Stimulated activated CD4-positive, alpha-beta T cell treated with anti-CD3 and anti-CD28 coated beads, Interleukin-1b, Interleukin-23, amount 100 ng/mL, for 24 hours (primary cell): ENCODE data around the gene SP1.
"Not testable (repeated sequence)": the region's sequence is repeated elsewhere in the genome, so short reads cannot be mapped to it uniquely, and the experiment has no call there.

Experiments used
- DNase-seq, 4 experiments: peaks; one replicate each; pipeline ENCODE4 v3.0.0-alpha.2; 2020; ENCODE audit warnings: low read depth in 4 of 4, low spot score in 1 of 4

Gene SP1

DNA sequence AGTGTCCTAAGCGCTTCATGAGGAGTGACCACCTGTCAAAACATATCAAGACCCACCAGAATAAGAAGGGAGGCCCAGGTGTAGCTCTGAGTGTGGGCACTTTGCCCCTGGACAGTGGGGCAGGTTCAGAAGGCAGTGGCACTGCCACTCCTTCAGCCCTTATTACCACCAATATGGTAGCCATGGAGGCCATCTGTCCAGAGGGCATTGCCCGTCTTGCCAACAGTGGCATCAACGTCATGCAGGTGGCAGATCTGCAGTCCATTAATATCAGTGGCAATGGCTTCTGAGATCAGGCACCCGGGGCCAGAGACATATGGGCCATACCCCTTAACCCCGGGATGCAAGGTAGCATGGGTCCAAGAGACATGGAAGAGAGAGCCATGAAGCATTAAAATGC is 31.0 kb downstream of the SP1 start:
- no peak for DNase-seq

DNA sequence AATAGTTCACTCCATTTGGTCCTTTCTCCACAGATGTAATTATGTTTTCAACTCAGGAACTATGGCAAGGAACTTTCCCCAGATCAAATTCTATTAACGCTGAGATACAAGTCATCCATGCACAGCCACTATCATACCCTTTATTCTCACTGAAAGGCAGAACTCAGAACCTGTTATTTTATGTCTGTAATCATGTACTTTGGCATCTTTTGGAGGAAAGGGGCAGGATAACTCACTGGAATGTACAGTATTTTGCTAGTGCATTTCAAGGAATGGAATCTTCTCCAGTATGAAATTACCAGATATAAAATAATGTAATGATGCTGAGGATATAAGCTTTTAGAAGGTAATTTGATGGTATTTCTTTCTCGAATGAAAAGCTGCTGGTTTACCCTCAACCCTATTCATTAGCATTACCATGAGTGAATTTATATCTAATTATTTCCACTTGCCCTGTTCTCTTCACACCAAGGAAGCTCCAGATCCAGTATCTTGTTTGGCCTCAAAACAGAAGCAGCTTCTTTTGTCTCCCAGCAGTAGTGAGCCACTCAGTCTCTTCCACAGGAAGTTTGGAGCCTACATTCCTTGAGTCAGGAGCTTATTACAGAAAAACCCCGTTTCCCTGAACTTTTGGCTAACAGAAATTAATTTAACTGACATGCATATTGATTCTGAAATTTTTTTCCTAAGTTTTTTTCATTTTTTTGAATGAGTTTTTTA is 33.7 kb downstream of the SP1 start:
- no peak for DNase-seq

DNA sequence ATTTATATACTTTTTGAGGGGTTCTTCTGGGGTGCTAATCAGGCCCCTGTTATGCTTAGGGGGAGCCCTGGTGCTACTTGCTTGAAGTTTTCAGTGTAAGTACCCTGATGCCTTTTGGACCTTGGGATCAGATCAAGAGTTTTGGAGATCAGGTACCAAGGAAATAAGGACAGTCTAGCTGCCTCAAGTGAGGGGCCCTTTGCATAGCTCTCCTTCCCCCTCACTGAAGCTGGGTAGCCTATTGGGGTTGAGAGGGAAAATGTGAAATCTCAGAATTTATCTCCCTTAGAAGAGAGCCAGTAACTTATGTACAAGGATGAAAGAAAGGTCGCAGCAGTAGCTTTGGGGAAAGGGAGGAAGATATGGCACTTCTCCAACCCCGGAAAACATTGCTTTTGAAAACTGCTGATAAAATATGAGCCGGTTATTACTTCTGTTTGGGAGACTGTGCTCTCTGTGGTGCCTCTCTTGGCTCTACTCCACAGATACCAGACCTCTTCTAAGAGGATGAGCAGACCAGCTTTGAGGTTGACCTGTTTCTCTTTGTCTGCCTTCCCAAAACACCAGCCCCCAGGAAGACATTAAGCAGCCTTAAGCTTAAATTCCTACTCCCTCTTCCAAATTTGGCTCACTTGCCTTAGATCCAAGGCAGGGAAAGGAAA is 34.9 kb downstream of the SP1 start:
- DNase-seq: no peak

DNA sequence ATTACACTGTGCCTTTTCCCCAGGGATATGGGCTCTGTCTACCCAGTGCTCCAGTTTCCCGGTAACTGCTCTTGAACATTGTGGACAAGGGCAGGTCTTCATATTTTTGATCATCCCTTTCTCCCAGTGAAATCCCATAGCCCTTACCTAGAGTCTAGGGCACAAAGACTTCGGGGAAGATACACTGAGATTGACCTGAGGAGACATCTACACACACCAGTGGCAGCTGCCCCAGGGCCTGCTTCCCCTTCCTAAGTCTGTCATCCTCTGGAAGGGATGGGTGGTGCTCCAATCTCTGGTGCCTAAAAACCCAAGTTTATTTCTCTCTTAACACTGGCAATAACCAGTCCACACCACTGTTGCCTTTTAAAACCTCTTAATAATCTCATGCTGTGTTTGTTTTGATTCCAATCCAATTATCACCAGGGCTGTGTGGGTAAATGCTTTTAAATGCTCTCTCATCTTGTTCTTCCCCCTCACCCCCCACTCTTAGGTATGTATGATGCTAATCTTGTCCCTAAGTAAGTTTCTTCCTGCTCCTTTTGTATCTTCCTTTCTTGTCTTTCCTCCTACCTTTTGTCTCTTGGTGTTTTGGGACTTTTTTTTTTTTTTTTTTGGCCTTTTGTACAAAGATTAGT is 35.9 kb downstream of the SP1 start:
- DNase-seq: not testable (repeated sequence)

DNA sequence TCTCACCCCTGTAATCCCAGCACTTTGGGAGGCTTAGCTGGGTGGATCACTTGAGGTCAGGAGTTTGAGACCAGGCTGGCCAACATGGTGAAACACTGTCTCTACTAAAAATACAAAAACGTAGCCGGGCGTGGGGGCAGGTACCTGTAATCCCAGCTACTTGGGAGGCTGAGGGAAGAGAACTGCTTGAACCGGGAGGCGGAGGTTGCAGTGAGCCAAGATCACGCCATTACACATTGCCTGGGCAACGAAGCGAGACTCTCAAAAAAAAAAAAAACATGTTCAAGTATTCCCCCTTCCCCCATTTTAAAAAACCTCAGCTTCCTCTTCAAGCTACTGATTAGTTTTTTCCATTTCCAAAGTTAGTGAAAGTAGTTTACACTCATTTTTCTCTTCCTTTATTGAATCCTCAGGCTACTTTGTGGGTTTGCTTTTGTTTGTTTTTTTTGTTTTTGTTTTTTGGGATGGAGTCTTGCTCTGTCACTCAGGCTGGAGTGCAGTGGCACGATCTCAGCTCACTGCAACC is 37.4 kb downstream of the SP1 start:
- DNase-seq: not testable (repeated sequence)

DNA sequence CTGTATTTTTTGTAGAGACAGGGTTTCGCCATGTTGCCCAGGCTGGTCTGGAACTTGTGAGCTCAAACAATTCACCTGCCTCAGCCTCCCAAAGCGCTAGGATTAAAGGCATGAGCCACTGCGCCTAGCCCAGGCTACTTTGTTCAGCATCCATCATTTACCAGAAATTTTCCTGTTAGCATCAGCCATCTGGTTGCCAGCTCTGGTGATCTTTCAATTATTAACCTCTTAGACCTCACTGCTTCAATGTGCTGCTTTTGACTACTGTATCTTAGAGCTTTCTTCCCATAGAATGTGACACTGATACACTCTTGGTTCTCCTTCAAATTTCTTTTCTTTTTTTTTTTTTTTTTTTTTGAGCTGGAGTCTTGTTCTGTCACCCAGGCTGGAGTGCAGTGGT is 38.2 kb downstream of the SP1 start:
- no peak for DNase-seq

DNA sequence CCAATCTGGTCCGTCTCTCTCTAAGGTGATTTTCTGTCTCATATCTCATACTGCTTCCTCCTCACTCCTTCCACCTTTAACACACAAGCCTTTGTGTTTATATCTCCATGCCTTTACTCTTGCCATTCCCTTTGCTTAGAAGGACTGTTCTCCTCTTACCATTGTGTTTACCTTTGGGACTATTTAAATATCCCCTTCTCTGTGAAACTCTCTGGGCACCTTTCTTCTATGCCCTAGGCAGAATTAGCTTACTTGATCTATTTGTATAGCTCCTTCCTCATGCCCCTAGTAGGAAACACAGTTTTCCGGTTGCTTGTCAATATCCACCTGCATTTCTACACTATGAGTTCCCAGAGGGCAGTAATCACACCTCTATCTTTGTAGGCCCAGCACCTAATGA is 39.8 kb downstream of the SP1 start:
- no peak for DNase-seq

DNA sequence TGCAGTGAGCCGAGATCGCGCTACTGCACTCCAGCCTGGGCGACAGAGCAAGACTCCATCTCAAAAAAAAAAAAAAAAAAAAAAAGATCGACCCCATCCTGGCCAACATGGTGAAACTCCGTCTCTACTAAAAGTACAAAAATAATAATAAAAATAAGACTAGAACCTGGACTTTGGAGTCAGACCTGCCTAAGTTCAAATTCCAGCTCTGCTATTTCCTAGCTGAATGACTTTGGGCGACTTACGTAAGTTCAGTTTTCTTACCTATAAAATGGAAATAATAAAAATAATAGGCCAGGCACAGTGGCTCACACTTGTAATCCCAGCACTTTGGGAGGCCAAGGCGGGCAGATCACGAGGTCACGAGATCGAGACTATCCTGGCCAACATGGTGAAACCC is 42.3 kb downstream of the SP1 start:
- DNase-seq: not testable (repeated sequence)

DNA sequence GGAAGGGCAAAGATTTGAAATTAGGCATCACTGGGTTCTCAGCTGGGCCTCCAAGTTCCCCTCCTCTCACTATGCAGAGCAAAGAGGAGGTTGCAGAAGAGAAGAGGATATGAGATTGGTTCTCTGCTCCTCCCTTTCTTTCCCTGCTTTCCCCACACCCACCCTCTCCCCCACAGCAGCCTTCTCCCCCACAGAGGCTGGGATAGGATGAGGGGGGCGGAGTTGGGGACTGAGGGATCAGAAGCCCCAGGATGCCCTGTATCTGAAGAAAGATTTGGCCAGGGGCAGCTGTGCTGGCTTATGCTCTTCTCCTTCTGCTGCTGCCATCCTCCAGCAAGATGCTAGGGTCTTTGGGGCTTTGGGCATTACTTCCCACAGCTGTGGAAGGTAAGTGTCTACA is 43.6 kb downstream of the SP1 start, which contains the start of gene AMHR2:
Gene AMHR2, plus strand, starts transcription at position 259 of the 400 bp plus-strand sequence. Its CDS starts 80 bp downstream, at position 339.
- DNase-seq: no peak

DNA sequence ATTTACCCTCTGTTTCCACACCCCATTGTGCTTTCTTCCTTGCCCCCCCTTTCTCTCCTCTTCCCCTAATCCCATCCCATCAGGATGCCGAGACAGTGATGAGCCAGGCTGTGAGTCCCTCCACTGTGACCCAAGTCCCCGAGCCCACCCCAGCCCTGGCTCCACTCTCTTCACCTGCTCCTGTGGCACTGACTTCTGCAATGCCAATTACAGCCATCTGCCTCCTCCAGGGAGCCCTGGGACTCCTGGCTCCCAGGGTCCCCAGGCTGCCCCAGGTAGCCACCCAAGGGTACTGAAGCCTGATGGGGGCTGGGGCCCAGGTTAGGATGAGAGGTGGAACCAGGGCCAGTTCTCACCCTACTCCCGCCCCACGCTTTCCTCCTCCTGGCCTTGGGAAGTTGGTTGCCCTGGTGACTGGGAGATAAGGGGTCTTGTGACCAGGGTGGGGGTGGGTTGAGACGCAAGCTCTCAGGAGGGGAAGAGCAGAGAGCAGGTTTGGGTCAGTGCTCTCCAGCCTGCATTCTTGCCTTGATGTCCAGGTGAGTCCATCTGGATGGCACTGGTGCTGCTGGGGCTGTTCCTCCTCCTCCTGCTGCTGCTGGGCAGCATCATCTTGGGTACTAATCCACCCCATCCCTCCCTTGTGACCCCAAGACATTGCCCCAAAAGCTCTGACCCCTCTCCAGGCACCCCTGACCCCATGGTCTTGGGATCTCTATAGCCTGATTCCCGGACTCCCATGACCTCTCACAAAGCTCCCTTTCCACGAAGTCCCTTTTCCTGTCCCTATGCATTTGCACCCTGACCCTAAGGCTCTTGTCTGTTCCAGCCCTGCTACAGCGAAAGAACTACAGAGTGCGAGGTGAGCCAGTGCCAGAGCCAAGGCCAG is 44.9 kb downstream of the SP1 start:
- no peak for DNase-seq

DNA sequence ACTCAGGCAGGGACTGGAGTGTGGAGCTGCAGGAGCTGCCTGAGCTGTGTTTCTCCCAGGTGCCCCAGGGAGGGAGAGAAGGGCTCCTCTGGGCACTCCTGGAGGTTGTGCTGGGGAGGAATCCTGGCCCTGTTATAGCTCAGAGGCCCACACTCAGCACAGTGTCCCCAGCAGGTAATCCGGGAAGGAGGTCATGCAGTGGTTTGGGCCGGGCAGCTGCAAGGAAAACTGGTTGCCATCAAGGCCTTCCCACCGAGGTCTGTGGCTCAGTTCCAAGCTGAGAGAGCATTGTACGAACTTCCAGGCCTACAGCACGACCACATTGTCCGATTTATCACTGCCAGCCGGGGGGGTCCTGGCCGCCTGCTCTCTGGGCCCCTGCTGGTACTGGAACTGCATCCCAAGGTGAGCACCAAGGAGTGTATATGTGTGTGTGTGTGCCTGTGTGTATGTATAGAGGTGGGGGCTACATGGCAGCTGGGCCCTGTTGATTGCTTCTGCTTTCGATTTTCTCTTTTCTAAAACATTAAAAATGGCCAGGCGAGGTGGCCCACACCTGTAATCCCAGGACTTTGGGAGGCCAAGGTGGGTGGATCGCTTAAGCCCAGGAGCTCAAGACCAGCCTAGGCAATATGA is 45.7 kb downstream of the SP1 start:
- no peak for DNase-seq

DNA sequence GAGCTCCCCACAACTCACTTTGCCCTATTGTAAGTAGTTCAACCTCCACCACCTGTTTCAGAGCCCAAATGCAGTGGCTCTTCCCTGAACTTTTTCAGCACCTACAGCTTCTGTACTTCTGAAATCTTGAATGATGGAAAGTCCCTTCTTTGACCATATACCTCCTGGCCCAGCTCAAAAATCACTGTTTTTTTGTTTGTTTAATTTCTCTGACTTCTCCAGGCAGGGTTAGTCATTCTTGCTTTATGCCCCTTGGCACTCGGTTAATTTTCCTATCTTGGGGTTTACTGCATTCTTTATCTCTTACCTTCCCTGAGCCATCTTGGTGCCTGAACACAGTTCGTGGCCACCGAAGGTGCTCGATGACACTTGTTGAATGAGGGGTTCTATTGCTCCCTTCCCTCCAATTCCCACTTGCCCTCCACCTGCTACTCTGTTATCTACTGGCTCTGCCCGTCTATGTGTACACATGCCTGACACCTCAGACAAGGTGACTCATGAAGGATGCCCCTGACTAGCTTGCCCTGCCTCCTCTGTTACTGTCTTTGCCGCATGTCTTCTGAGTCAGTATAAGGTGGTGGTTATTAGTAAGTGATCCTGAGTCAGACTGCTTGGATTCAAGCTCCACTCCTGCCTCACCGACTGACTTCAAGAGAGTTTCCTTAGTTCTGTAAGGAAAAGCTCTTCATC is 48.1 kb downstream of the SP1 start:
- peak in 1 of 4 experiments; percentile 49 for DNase-seq

DNA sequence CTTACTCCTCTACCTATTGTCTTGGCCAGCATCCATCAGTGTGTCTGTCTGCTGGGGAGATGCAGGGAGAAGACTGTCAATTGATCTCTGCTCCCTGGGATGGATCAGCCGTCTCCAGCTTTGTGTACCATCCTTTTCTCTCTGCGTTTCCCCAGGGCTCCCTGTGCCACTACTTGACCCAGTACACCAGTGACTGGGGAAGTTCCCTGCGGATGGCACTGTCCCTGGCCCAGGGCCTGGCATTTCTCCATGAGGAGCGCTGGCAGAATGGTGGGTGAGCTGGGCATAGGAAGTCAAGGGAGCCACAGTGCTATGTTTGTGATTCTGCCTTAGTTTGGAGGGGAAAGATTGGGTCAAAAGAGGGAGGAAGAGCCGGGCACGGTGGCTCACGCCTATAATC is 48.8 kb downstream of the SP1 start:
- DNase-seq: no peak

DNA sequence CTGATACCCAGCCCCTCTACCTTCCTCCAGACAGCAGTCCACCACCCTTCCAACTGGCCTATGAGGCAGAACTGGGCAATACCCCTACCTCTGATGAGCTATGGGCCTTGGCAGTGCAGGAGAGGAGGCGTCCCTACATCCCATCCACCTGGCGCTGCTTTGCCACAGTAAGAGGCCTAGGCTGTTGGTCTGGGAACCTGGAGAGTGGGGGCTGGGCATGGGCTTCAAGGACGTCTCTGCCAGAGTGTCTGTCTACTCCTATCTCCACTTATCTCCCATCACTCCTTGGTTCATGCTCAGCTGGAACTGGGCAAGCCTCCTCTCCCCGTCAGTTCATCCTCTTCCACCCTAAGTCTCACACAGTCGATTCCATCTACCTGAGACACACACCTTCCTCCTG is 50.1 kb downstream of the SP1 start:
- no peak for DNase-seq

DNA sequence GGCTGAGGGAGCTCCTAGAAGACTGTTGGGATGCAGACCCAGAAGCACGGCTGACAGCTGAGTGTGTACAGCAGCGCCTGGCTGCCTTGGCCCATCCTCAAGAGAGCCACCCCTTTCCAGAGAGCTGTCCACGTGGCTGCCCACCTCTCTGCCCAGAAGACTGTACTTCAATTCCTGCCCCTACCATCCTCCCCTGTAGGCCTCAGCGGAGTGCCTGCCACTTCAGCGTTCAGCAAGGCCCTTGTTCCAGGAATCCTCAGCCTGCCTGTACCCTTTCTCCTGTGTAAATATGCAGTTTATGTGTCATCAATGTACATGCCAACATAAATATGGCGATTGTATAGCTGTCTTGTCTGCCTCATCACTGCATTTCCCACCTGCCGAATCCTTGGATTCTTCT is 51.2 kb downstream of the SP1 start:
- no peak for DNase-seq

DNA sequence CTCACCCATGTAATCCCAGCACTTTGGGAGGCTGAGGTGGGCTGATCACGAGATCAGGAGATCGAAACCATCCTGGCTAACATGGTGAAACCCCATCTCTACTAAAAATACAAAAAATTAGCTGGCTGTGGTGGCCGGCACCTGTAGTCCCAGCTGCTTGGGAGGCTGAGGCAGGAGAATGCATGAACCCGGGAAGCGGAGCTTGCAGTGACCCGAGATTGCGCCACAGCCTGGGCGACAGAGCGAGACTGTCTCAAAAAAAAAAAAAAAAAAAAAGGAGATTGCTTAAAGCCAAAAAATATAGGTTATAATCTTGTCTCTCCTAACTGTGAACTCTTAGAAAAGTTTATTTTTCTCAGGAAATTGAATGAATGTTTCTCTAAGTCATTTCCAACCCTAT is 55.4 kb downstream of the SP1 start:
- not testable (repeated sequence) for DNase-seq

DNA sequence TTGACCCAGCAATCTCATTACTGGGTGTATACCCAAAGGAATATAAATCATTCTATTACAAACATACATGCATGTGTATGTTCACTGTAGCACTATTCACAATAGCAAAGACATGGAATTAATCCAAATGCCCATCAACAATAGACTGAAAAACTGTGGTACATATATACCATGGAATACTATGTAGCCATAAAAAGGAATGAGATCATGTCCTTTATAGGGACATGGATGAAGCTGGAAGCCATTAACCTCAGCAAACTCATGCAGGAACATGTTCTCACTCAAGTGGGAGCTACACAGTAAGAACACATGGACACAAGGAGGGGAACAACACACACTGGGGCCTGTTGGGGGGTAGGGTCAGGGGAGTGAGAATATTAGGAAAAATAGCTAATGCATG is 59.6 kb downstream of the SP1 start:
- DNase-seq: not testable (repeated sequence)

DNA sequence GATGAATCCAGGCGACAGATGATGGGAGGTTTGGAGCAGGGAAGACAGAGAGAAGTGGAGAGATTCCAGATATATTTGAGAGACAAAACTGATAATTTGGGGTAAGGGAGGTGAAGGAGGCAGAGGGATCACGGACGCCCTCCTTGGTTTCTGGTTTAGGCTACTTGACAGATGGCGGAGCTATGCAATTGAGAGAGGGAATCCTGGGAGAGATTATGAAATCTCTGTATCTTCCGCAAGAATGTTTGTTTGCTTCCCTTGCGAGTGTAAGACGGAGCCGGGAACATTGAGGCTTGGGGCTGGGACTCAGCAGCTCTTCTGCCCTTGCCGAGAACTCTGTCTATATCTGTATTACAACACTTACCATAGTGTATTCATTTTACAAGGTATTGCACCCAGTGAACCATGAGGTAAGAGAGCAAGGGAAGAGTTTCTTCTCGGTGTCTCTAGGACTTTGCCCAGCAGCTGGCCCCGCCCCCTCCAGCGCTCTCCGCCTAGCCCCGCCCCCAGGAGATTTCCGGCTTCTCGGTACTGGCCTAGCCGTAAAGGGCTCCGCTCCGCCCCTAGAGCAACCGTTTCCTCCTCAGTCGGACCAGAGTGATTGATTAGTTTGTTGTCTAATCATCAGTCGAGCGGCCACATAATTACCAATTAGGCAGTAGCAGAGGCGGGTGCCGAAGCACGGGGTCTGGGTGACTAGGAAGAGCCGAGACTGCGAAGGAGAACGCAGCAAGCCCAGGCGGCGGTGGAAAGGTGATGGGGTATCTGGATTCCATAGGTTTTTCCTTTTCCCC is 61.3 kb downstream of the SP1 start, which contains the start of gene PRR13:
Gene PRR13, plus strand, starts transcription at position 695 of the 794 bp plus-strand sequence. CDS start 981 bp downstream, outside the sequence.
- peak; percentile 97 to 99 (median 98) for DNase-seq

DNA sequence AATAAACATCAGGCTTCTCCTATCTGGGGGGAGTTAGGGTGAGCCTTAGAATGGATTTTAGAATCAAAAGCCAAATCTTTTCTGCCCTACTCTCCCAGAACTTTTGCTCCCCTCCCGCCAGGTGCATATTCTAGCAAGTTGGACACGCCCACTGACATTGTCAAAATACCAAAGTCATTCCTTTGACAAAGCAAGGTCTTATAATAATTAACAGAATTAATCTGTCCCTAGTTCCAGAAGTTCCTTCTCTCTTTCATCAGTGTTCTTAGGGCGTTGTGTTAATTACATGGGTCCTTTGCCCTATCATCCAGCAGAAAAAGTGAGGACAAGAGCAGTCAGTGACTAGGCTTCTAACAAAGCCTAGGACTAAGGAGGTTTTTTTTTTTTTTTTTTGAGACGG is 64.0 kb downstream of the SP1 start:
- DNase-seq: no peak
